Measurements from ENCODE around the gene AK5.

DNA sequence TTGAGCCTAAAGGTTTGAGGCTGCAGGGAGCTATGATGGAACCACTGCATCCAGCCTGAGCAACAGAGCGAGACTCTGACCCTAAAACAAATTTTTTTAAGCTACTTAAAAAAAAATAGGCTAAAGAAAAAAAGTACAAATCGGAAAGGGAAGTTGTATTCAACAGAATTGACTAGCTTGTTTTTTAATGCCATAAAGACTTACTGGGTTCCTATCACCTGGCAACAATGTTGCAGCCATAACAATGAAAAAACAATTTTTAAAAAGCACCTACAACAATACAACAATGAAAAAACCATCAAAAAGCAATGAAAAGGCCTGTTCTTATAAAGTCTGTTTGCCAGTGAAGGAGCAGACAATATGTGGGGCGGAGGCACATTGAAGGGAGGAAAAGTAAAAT, 42.5 kb upstream of the AK5 start:
- TF ChIP-seq, protein P1, sequence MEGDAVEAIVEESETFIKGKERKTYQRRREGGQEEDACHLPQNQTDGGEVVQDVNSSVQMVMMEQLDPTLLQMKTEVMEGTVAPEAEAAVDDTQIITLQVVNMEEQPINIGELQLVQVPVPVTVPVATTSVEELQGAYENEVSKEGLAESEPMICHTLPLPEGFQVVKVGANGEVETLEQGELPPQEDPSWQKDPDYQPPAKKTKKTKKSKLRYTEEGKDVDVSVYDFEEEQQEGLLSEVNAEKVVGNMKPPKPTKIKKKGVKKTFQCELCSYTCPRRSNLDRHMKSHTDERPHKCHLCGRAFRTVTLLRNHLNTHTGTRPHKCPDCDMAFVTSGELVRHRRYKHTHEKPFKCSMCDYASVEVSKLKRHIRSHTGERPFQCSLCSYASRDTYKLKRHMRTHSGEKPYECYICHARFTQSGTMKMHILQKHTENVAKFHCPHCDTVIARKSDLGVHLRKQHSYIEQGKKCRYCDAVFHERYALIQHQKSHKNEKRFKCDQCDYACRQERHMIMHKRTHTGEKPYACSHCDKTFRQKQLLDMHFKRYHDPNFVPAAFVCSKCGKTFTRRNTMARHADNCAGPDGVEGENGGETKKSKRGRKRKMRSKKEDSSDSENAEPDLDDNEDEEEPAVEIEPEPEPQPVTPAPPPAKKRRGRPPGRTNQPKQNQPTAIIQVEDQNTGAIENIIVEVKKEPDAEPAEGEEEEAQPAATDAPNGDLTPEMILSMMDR (conservative IDR thresholded peaks at IDR 0.05; ENCODE audit: low read length) = no peak
- no peak for TF ChIP-seq EZH2phosphoT487 (IDR thresholded peaks at IDR 0.05; ENCODE audit: borderline replicate concordance)

All from Loucy (cell line).